22Rv1 (cell line): ENCODE results near the gene MSANTD4.

Source experiments
- ZFX ChIP-seq: fragments of 450-650 bp; IDR thresholded peaks from 2 replicates; pipeline ENCODE4 v1.6.1; 2017; ENCODE audit warnings: antibody characterized with exemption, borderline replicate concordance
- TF ChIP-seq, protein P1 (sequence below): fragments of 450-650 bp; IDR thresholded peaks from 2 replicates; pipeline ENCODE4 v1.5.1; 2017; ENCODE audit warnings: mild to moderate bottlenecking

DNA sequence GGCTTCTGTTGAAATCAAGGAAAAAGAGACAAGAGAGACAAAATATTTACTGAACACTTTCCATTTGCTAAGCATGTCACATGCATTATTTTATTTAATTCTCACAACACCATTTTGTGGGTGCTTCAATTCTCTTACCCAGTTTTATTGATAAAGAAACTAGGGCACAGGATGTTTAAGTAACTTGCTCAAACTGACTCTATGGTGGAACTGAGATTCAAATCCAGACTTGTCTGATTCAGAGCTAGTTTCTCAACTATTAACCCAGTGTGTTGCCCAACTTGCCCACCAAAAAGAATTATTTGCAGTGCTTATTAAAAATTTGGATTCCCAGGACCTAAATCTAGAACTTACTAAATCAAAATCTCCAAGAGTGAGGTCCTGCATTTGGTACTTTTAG lies 21.5 kb upstream of the MSANTD4 start:
- TF ChIP-seq, protein P1, sequence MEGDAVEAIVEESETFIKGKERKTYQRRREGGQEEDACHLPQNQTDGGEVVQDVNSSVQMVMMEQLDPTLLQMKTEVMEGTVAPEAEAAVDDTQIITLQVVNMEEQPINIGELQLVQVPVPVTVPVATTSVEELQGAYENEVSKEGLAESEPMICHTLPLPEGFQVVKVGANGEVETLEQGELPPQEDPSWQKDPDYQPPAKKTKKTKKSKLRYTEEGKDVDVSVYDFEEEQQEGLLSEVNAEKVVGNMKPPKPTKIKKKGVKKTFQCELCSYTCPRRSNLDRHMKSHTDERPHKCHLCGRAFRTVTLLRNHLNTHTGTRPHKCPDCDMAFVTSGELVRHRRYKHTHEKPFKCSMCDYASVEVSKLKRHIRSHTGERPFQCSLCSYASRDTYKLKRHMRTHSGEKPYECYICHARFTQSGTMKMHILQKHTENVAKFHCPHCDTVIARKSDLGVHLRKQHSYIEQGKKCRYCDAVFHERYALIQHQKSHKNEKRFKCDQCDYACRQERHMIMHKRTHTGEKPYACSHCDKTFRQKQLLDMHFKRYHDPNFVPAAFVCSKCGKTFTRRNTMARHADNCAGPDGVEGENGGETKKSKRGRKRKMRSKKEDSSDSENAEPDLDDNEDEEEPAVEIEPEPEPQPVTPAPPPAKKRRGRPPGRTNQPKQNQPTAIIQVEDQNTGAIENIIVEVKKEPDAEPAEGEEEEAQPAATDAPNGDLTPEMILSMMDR, result no peak
- TF ChIP-seq ZFX, result no peak
